HFFc6 (cell line): Measurements from ENCODE around the gene FAM193B. TPM values are rescaled to one million over a fixed set of nuclear protein-coding genes. Genes with fewer than 3 reads are reported as not detected.
"Not testable (repeated sequence)": the region's sequence is repeated elsewhere in the genome, so short reads cannot be mapped to it uniquely, and the experiment has no call there.

Source experiments
- DNase-seq: peaks from one replicate; pipeline ENCODE4 v3.0.0-alpha.2; 2018
- H3K27ac Mint-ChIP-seq: 2 replicates; pipeline ENCODE4 v1.8.0; 2020; ENCODE audit warnings: mild to moderate bottlenecking, mixed read lengths
- H3K27me3 Mint-ChIP-seq: 2 replicates; pipeline ENCODE4 v1.8.0; 2021; ENCODE audit warnings: mild to moderate bottlenecking, moderate library complexity, mixed read lengths; ENCODE audit not compliant: insufficient read depth
- H3K36me3 Mint-ChIP-seq: 2 replicates; pipeline ENCODE4 v1.8.0; 2021; ENCODE audit warnings: low read depth, mixed read lengths
- H3K4me1 Mint-ChIP-seq: 2 replicates; pipeline ENCODE4 v1.8.0; 2020; ENCODE audit warnings: low read depth, mixed read lengths
- H3K4me3 Mint-ChIP-seq: 2 replicates; pipeline ENCODE4 v1.8.0; 2020; ENCODE audit warnings: mild to moderate bottlenecking, moderate library complexity, mixed read lengths
- H3K9me3 Mint-ChIP-seq: 2 replicates; pipeline ENCODE4 v1.8.0; 2020; ENCODE audit warnings: mild to moderate bottlenecking, mixed read lengths
- total RNA-seq, 6 experiments: library from RNA; stranded (reverse); fragmentation: NEBNext Ultra II Directional; extraction: Animal tissue kit (Norgen Biotek cat#: 25700); gene quantifications; 2 replicates in 1 of 6; 3 replicates in 5 of 6; pipeline ENCODE4 v1.2.3, GENCODE V29; 2021
- TF ChIP-seq, protein P1 (sequence below): fragments of 200-600 bp; sonication (generic); IDR thresholded peaks from 2 replicates; pipeline ENCODE4 v1.5.0; 2021; ENCODE audit warnings: antibody characterized with exemption, mild to moderate bottlenecking

FAM193B gene
- total RNA-seq, 6 experiments from 2014 or later, result 16.1 to 25.6 (median 21.6) TPM

DNA sequence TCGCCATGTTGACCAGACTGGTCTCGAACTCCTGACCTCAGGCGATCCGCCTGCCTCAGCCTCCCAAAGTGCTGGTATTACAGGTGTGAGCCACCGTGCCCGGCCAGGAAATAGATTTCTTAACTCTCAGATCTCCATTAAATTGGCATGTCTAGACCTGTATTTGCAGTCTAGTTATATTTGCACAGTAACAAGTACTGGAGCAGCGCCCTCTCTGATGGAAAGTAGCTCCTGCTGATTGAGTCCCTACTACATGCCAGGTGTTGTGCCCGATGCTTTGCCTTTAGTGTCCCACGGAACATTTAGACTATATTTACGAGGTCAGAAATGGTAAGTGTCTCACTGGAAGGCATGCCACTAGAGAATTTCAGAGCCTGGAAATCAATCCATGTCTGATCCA lies 21.8 kb upstream of the FAM193B start:
- Mint-ChIP-seq H3K4me3 (no peak overlapping the region), H3K4me1 (no peaks in the 10 kb centered on the region)

DNA sequence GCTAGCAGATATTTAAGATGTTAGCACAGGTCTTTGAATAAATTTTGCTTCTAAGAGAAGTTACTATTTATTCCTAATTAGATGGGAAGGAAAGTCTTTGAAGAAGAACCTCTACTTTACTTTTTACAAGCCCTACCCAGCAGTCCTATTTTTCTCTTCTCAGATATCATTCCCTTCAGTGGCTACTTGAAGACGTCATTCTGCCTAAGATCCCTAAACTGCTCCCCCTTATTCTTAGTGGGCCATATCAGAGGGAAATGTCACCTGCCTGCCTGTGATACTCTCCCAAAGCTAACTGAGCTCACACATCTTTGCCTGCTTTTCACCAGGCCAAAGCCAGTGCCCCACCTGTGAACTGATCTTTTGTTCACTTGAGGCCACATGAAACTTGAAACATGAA lies 21.1 kb upstream of the FAM193B start:
- no peak for DNase-seq
- Mint-ChIP-seq H3K4me1 (no peaks in the 10 kb centered on the region), H3K36me3 (no peaks in the 10 kb centered on the region), H3K27ac (no peak overlapping the region), H3K9me3 (no peaks in the 10 kb centered on the region; the same call in 1 of the 2 replicates), H3K4me3 (no peak overlapping the region), H3K27me3 (peaks cover 16% of the 10 kb centered on the region)
- TF ChIP-seq, protein P1, sequence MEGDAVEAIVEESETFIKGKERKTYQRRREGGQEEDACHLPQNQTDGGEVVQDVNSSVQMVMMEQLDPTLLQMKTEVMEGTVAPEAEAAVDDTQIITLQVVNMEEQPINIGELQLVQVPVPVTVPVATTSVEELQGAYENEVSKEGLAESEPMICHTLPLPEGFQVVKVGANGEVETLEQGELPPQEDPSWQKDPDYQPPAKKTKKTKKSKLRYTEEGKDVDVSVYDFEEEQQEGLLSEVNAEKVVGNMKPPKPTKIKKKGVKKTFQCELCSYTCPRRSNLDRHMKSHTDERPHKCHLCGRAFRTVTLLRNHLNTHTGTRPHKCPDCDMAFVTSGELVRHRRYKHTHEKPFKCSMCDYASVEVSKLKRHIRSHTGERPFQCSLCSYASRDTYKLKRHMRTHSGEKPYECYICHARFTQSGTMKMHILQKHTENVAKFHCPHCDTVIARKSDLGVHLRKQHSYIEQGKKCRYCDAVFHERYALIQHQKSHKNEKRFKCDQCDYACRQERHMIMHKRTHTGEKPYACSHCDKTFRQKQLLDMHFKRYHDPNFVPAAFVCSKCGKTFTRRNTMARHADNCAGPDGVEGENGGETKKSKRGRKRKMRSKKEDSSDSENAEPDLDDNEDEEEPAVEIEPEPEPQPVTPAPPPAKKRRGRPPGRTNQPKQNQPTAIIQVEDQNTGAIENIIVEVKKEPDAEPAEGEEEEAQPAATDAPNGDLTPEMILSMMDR, result no peak

More for the DNA sequence above, 21.8 kb upstream of the FAM193B start:
- DNase-seq, result no peak
- TF ChIP-seq, protein P1, result no peak
- Mint-ChIP-seq H3K9me3 (no peaks in the 10 kb centered on the region; the same call in 1 of the 2 replicates), H3K27me3 (peaks cover 14% of the 10 kb centered on the region), H3K36me3 (no peaks in the 10 kb centered on the region), H3K27ac (no peak overlapping the region)

DNA sequence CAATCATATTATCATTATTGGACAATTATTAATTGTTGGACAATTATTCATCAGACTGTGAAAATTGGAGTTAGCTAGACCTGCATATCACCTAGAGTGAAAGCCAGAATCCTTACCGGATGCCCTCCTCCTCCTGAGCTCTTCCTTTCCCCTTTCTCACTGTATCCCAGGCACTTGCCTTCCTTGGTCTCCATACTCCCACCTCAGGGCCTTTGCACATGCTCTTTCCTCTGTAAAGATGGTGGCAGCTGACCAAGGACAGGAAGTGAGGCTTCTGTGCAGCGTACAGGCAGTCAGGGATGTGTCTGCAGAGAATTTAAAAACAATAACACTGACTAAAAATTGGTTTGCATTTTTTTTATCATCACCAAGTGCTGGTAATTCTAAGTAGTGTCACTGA lies 15.5 kb upstream of the FAM193B start:
- TF ChIP-seq, protein P1, result no peak
- DNase-seq, result no peak
- Mint-ChIP-seq H3K27ac (no peak overlapping the region), H3K4me1 (no peaks in the 10 kb centered on the region), H3K9me3 (no peaks in the 10 kb centered on the region), H3K36me3 (no peaks in the 10 kb centered on the region), H3K4me3 (no peak overlapping the region), H3K27me3 (peaks cover 42% of the 10 kb centered on the region)

DNA sequence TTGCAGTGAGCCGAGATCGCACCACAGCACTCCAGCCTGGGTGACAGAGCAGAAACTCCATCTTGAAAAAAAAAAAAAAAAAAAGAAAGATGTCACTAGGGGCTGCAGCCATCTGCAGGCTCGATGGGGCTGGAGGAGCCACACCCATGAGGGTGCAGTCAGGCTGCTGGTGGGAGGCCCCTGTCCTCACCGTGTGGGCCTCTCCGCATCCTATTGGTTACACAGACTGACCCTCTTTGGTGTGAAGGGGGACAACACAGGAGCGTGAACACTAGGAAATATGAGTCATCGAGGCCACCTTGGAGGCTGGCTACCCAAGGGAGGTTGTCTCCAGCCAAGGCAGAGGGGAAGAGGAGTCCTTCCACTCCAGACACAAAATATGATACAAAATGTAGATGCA lies 14.0 kb upstream of the FAM193B start:
- H3K4me3 Mint-ChIP-seq, result no peak overlapping the region
- no peaks in the 10 kb centered on the region for H3K4me1 Mint-ChIP-seq
- H3K27ac Mint-ChIP-seq, result no peak overlapping the region
- DNase-seq, result no peak
- TF ChIP-seq, protein P1, result no peak
- H3K27me3 Mint-ChIP-seq, result peaks cover 34% of the 10 kb centered on the region
- H3K36me3 Mint-ChIP-seq, result no peaks in the 10 kb centered on the region
- H3K9me3 Mint-ChIP-seq, result no peaks in the 10 kb centered on the region

DNA sequence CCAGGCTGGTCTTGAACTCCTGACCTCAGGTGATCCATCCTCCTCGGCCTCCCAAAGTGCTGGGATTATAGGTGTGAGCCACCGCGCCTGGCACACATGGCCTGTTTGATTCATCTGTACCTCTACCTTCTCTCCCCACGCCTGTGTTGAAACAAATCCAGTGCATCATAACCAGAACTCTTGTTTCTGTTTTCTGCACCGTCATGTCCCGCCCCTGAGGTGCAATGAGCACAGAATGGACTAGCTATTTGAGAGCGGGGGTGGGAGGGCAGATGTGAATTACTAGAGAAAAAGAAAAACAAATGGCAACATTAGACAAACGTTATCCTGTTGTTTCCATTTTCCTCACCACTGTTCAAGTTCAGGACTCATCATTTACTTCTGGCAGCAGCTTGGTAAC lies 10.7 kb upstream of the FAM193B start:
- Mint-ChIP-seq H3K27me3 (peaks cover 37% of the 10 kb centered on the region), H3K4me1 (peaks cover 5% of the 10 kb centered on the region), H3K9me3 (no peaks in the 10 kb centered on the region; the same call in 1 of the 2 replicates), H3K36me3 (no peaks in the 10 kb centered on the region), H3K27ac (no peak overlapping the region), H3K4me3 (no peak overlapping the region)
- no peak for DNase-seq
- TF ChIP-seq, protein P1, result no peak

DNA sequence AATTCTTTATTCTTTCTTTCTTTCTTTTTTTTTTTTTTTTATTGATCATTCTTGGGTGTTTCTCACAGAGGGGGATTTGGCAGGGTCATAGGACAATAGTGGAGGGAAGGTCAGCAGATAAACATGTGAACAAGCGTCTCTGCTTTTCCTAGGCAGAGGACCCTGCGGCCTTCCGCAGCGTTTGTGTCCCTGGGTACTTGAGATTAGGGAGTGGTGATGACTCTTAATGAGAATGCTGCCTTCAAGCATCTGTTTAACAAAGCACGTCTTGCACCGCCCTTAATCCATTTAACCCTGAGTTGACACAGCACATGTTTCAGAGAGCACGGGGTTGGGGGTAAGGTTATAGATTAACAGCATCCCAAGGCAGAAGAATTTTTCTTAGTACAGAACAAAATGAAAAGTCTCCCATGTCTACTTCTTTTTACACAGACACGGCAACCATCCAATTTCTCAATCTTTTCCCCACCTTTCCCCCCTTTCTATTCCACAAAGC lies 5.1 kb upstream of the FAM193B start:
- DNase-seq, H3K9me3 Mint-ChIP-seq, H3K27ac Mint-ChIP-seq, H3K4me3 Mint-ChIP-seq, H3K27me3 Mint-ChIP-seq, H3K36me3 Mint-ChIP-seq: not testable (repeated sequence)
- H3K4me1 Mint-ChIP-seq, result peaks cover 39% of the 10 kb centered on the region
